IMR-90 (cell line): Measurements from ENCODE around the gene WDR74. TPM values are rescaled to one million over a fixed set of nuclear protein-coding genes. Genes with fewer than 3 reads are reported as not detected.

Experiments
- ATAC-seq: fragments of 200-7000 bp; cut with Tn5 transposase; 2 replicates; pipeline ENCODE4 v1.9.1; 2020; ENCODE audit warnings: low read depth, mild to moderate bottlenecking, moderate library complexity
- BruUV-seq: library from RNA; stranded (reverse); fragments of 400-500 nt; replicated peaks from 2 replicates; lab custom pipeline; 2021; lab: Mats Ljungman, UMichigan
- CTCF ChIA-PET: fragments of 300-600 bp; formaldehyde crosslinking; extraction: SDS; loops from one replicate; lab custom pipeline; 2021; ENCODE audit warnings: antibody characterized with exemption; lab: Yijun Ruan, JAX
- POLR2A ChIA-PET: fragments of 300-600 bp; sonication (Branson Sonifier 250); formaldehyde crosslinking; loops from one replicate; lab custom pipeline; 2022; ENCODE audit warnings: antibody characterized with exemption; ENCODE audit not compliant: unreplicated experiment; lab: Charles Lee
- DNase-seq: peaks from one replicate; pipeline ENCODE4 v3.0.0; 2013
- H2AFZ ChIP-seq: replicated peaks from 2 replicates; pipeline ENCODE3; 2013; ENCODE audit warnings: low read length, mild to moderate bottlenecking; ENCODE audit not compliant: poor library complexity
- H2AK5ac ChIP-seq: 2 replicates; pipeline ENCODE4 v1.6.1; 2013; ENCODE audit warnings: low read depth, low read length, inconsistent platforms
- H2AK9ac ChIP-seq: replicated peaks from 2 replicates; pipeline ENCODE3; 2013; ENCODE audit warnings: mild to moderate bottlenecking, low read depth, low read length, moderate library complexity; ENCODE audit not compliant: poor library complexity
- H2BK120ac ChIP-seq: 2 replicates; pipeline ENCODE4 v1.6.1; 2013; ENCODE audit warnings: low read depth, low read length, inconsistent platforms
- H2BK15ac ChIP-seq: 3 replicates; pipeline ENCODE4 v1.6.1; 2013; ENCODE audit warnings: low read depth, low read length, inconsistent platforms
- H2BK20ac ChIP-seq: 2 replicates; pipeline ENCODE4 v1.6.1; 2013; ENCODE audit warnings: low read depth, mild to moderate bottlenecking, inconsistent platforms, low read length, moderate library complexity
- H2BK5ac ChIP-seq: 2 replicates; pipeline ENCODE4 v1.6.1; 2013; ENCODE audit warnings: mild to moderate bottlenecking, low read depth, low read length, inconsistent platforms; ENCODE audit not compliant: poor library complexity, severe bottlenecking
- H3K14ac ChIP-seq: replicated peaks from 2 replicates; pipeline ENCODE4 v1.6.1; 2013; ENCODE audit warnings: low read depth, low read length, inconsistent platforms
- H3K18ac ChIP-seq: 2 replicates; pipeline ENCODE4 v1.6.1; 2013; ENCODE audit warnings: low read depth, low read length, control low read depth
- H3K23ac ChIP-seq: 2 replicates; pipeline ENCODE4 v1.6.1; 2013; ENCODE audit warnings: low read depth, low read length, inconsistent platforms
- H3K27ac ChIP-seq: 2 replicates; pipeline ENCODE4 v1.5.1; 2013; ENCODE audit warnings: mild to moderate bottlenecking, control low read depth, low read length; ENCODE audit not compliant: insufficient read depth
- H3K27me3 ChIP-seq: 2 replicates; pipeline ENCODE4 v1.6.1; 2013; ENCODE audit warnings: low read length; ENCODE audit not compliant: control insufficient read depth, insufficient read depth
- H3K36me3 ChIP-seq: 2 replicates; pipeline ENCODE4 v1.6.1; 2013; ENCODE audit warnings: low read length, mixed read lengths; ENCODE audit not compliant: control insufficient read depth, insufficient read depth
- H3K4ac ChIP-seq: 2 replicates; pipeline ENCODE4 v1.6.1; 2013; ENCODE audit warnings: low read depth, low read length, inconsistent platforms
- H3K4me1 ChIP-seq: 2 replicates; pipeline ENCODE4 v1.6.1; 2013; ENCODE audit warnings: low read length, mixed read lengths; ENCODE audit not compliant: control insufficient read depth, insufficient read depth
- H3K4me2 ChIP-seq: 2 replicates; pipeline ENCODE4 v1.6.1; 2013; ENCODE audit warnings: low read depth, mild to moderate bottlenecking, control low read depth, low read length, moderate library complexity
- H3K4me3 ChIP-seq: 2 replicates; pipeline ENCODE4 v1.5.1; 2013; ENCODE audit warnings: low read depth, mild to moderate bottlenecking, control low read depth, low read length, moderate library complexity; ENCODE audit not compliant: insufficient read depth
- H3K56ac ChIP-seq: 2 replicates; pipeline ENCODE4 v1.6.1; 2013; ENCODE audit warnings: low read length, inconsistent platforms; ENCODE audit not compliant: insufficient read depth; ENCODE audit errors: extremely low read depth
- H3K79me1 ChIP-seq, 2 experiments: 2 replicates each; pipeline ENCODE4 v1.6.1; 2013; ENCODE audit warnings: low read length in 2 of 2, inconsistent platforms in 1 of 2, low read depth in 1 of 2
- H3K9ac ChIP-seq: 2 replicates; pipeline ENCODE4 v1.6.1; 2013; ENCODE audit warnings: low read depth, low read length, control low read depth
- H3K9me1 ChIP-seq: 2 replicates; pipeline ENCODE4 v1.6.1; 2013; ENCODE audit warnings: low read length, inconsistent platforms; ENCODE audit not compliant: insufficient read depth
- H3K9me3 ChIP-seq: 2 replicates; pipeline ENCODE4 v1.6.1; 2013; ENCODE audit warnings: low read length; ENCODE audit not compliant: control insufficient read depth, insufficient read depth
- H4K20me1 ChIP-seq: 2 replicates; pipeline ENCODE4 v1.6.1; 2013; ENCODE audit warnings: low read length, inconsistent platforms; ENCODE audit not compliant: insufficient read depth
- H4K5ac ChIP-seq: 2 replicates; pipeline ENCODE4 v1.6.1; 2013; ENCODE audit warnings: mild to moderate bottlenecking, low read depth, low read length, control low read depth
- H4K8ac ChIP-seq, 2 experiments: 2 replicates each; pipeline ENCODE4 v1.6.1; 2013; ENCODE audit warnings: low read depth in 2 of 2, low read length in 2 of 2, control low read depth in 1 of 2, inconsistent platforms in 1 of 2
- H4K91ac ChIP-seq: 2 replicates; pipeline ENCODE4 v1.6.1; 2013; ENCODE audit warnings: low read depth, low read length, inconsistent platforms; ENCODE audit not compliant: insufficient read depth
- BHLHE40 ChIP-seq: fragments of 150-350 bp; IDR thresholded peaks from 2 replicates; pipeline ENCODE4 v1.6.1; 2016; ENCODE audit warnings: mild to moderate bottlenecking, low read depth, low read length
- CEBPB ChIP-seq: IDR thresholded peaks from 2 replicates; pipeline ENCODE4 v1.6.1; 2012; ENCODE audit warnings: low read depth, low read length, improper control_type of control experiment
- CHD1 ChIP-seq: IDR thresholded peaks from 2 replicates; pipeline ENCODE4 v1.6.1; 2012; ENCODE audit warnings: low read depth, low read length, improper control_type of control experiment
- CTCF ChIP-seq: conservative IDR thresholded peaks from 2 replicates; pipeline ENCODE4 v1.5.1; 2012; ENCODE audit warnings: mild to moderate bottlenecking, low read depth, low read length, improper control_type of control experiment
- ELK1 ChIP-seq: fragments of 150-350 bp; IDR thresholded peaks from 2 replicates; pipeline ENCODE4 v1.6.1; 2016; ENCODE audit warnings: low read depth, mild to moderate bottlenecking, low read length, moderate library complexity, borderline replicate concordance
- MAFK ChIP-seq: IDR thresholded peaks from 2 replicates; pipeline ENCODE4 v1.6.1; 2012; ENCODE audit warnings: low read depth, low read length, improper control_type of control experiment
- MAZ ChIP-seq: IDR thresholded peaks from 2 replicates; pipeline ENCODE4 v1.6.1; 2012; ENCODE audit warnings: low read depth, mild to moderate bottlenecking, low read length, improper control_type of control experiment, moderate library complexity, borderline replicate concordance
- MXI1 ChIP-seq: IDR thresholded peaks from 2 replicates; pipeline ENCODE4 v1.6.1; 2012; ENCODE audit warnings: low read depth, mild to moderate bottlenecking, low read length, moderate library complexity, borderline replicate concordance
- NFE2L2 ChIP-seq: fragments of 150-350 bp; IDR thresholded peaks from 2 replicates; pipeline ENCODE4 v1.6.1; 2016; ENCODE audit warnings: low read depth, mild to moderate bottlenecking, low read length
- POLR2A ChIP-seq: IDR thresholded peaks from 2 replicates; pipeline ENCODE4 v1.6.1; 2012; ENCODE audit warnings: mild to moderate bottlenecking, low read depth, low read length
- RAD21 ChIP-seq: IDR thresholded peaks from 2 replicates; pipeline ENCODE4 v1.6.1; 2012; ENCODE audit warnings: low read length, improper control_type of control experiment
- RCOR1 ChIP-seq: IDR thresholded peaks from 2 replicates; pipeline ENCODE4 v1.6.1; 2012; ENCODE audit warnings: mild to moderate bottlenecking, low read length, improper control_type of control experiment; ENCODE audit not compliant: insufficient replicate concordance
- SMC3 ChIP-seq: fragments of 150-350 bp; IDR thresholded peaks from 2 replicates; pipeline ENCODE4 v1.6.1; 2016; ENCODE audit warnings: low read depth, mild to moderate bottlenecking, antibody characterized with exemption, low read length, moderate library complexity
- USF2 ChIP-seq: fragments of 150-350 bp; IDR thresholded peaks from 2 replicates; pipeline ENCODE4 v1.6.1; 2017; ENCODE audit warnings: mild to moderate bottlenecking, antibody characterized with exemption, low read length, low read depth
- WGBS, 2 experiments: methylation state at CpG; one replicate each; pipeline versions ENCODE4 v1.1.5 to v1.1.7; 2013; ENCODE audit warnings: missing lambda C conversion rate in 2 of 2; ENCODE audit not compliant: insufficient read length in 1 of 2; ENCODE audit errors: extremely low coverage in 2 of 2; 5-methylcytosine and 5-hydroxymethylcytosine counted together
- dilution Hi-C: fragments of 300-500 bp; cut with HindIII; formaldehyde crosslinking; loops from one replicate; pipeline ENCODE4 v1.14.3; 2018; ENCODE audit warnings: low sequenced_read_pairs; ENCODE audit not compliant: unreplicated experiment
- in situ Hi-C: fragments of 300-500 bp; cut with MboI; formaldehyde crosslinking; loops from 3 replicates; pipeline ENCODE4 v1.14.3; 2019; ENCODE audit warnings: low sequenced_read_pairs, inconsistent platforms, mixed read lengths
- intact Hi-C: fragments of 100-400 bp; cut with micrococcal nuclease; formaldehyde crosslinking; loops from 2 replicates; pipeline ENCODE4 v1.10.0; 2022
- polyA plus RNA-seq, 3 experiments: library from polyadenylated mRNA; depleted of rRNA; stranded (reverse); fragments of >200 nt; gene quantifications; 2 replicates each; pipeline ENCODE4 v1.2.3, GENCODE V29; 2012; ENCODE audit warnings: low replicate concordance in 1 of 3
- total RNA-seq: library from RNA; depleted of rRNA; stranded (reverse); fragments of >200 nt; gene quantifications from 2 replicates; pipeline ENCODE4 v1.2.3, GENCODE V29; 2012

WDR74 gene
- total and polyA plus RNA-seq, 2 of the 4 experiments (the other 2 are of a cell fraction), result 38.4 to 44.3 TPM

- WGBS, 2 experiments, result 0% methylated on average over 4 of the region's 20 CpGs; no CpG with 5 or more reads in 1 of the 2 experiments
- peak; percentile 3 for ATAC-seq
- H3K4me1 ChIP-seq, result peaks cover 2% of the 10 kb centered on the region; the same call in 1 of the 2 replicates
- no peak for TF ChIP-seq CTCF
- no peak for TF ChIP-seq MAFK
- TF ChIP-seq NFE2L2, result no peak
- TF ChIP-seq SMC3, result no peak
- no peak for TF ChIP-seq RCOR1
- no peak for TF ChIP-seq RAD21
- no peak for TF ChIP-seq MAZ
- no peak for TF ChIP-seq MXI1
- TF ChIP-seq BHLHE40, result no peak
- no peak for TF ChIP-seq ELK1
- no peak for TF ChIP-seq USF2
- no peak for TF ChIP-seq POLR2A
- no peak for TF ChIP-seq CHD1
- TF ChIP-seq CEBPB, result no peak
Observed at GRCh38 chr11:62856333-62856895, 17.0 kb upstream of the WDR74 start.

More at GRCh38 chr11:62856333-62856895, 17.0 kb upstream of the WDR74 start:
- Histone ChIP-seq H2AK5ac (peak overlapping the region; percentile 62), H3K56ac (peak overlapping the region; percentile 83), H3K4me3 (peak overlapping the region; percentile 62), H3K14ac (peak overlapping the region; percentile 97), H2BK5ac (peak overlapping the region; percentile 74), H3K18ac (peak overlapping the region; percentile 36; the same call in 1 of the 2 replicates), H2BK120ac (peak overlapping the region; percentile 74), H2AK9ac (peak overlapping the region; percentile 90), H3K9me3 (no peaks in the 10 kb centered on the region), H2BK15ac (no peak overlapping the region), H4K8ac (peak overlapping the region; percentile 74 to 82), H3K27me3 (no peaks in the 10 kb centered on the region), H3K4ac (peak overlapping the region; percentile 91), H3K79me1 (peaks cover 20 to 49% of the 10 kb centered on the region in 2 experiments), H2AFZ (peak overlapping the region; percentile 94), H3K36me3 (peaks cover 28% of the 10 kb centered on the region), H3K4me2 (peak overlapping the region; percentile 86), H4K20me1 (peaks cover 40% of the 10 kb centered on the region), H4K91ac (peak overlapping the region; percentile 87), H3K23ac (peak overlapping the region; percentile 94), H4K5ac (peak overlapping the region; percentile 15), H3K9ac (peak overlapping the region; percentile 88), H3K9me1 (0 out of 2 replicates have a peak, but pooled peaks cover 4% of the 10 kb centered on the region), H2BK20ac (peak overlapping the region; percentile 13; the same call in 1 of the 2 replicates), H3K27ac (peak overlapping the region; percentile 75)
- in situ Hi-C loops (loop anchor here (25.0 kb wide), 1 partner anchor 469 kb away; no protein-coding TSS in a partner anchor), intact Hi-C loops (no loop called here), dilution Hi-C loops (no loop called here)
- TSS peak; percentile 91 for BruUV-seq
- ChIA-PET POLR2A (interaction anchor here (0.6 to 2.5 kb wide), 3 partner anchors 15 to 129 kb away, joined by 4 to 14 read pairs (median 4); partner anchors contain the start of gene HNRNPUL2), CTCF (interaction anchor here (0.5 to 1.9 kb wide), 3 partner anchors 25 to 461 kb away, joined by 3 to 6 read pairs (median 3); partner anchors contain the start of gene SLC3A2)
- no peak for DNase-seq
